GM21529 (cell line): ENCODE results near the gene HUNK.
"Not testable (repeated sequence)": the region's sequence is repeated elsewhere in the genome, so short reads cannot be mapped to it uniquely, and the experiment has no call there.

ENCODE experiments used
- ATAC-seq: cut with Tn5 transposase; IDR thresholded peaks from one replicate; pipeline ENCODE4 v1.9.1; 2021; ENCODE audit not compliant: unreplicated experiment

The HUNK gene

DNA sequence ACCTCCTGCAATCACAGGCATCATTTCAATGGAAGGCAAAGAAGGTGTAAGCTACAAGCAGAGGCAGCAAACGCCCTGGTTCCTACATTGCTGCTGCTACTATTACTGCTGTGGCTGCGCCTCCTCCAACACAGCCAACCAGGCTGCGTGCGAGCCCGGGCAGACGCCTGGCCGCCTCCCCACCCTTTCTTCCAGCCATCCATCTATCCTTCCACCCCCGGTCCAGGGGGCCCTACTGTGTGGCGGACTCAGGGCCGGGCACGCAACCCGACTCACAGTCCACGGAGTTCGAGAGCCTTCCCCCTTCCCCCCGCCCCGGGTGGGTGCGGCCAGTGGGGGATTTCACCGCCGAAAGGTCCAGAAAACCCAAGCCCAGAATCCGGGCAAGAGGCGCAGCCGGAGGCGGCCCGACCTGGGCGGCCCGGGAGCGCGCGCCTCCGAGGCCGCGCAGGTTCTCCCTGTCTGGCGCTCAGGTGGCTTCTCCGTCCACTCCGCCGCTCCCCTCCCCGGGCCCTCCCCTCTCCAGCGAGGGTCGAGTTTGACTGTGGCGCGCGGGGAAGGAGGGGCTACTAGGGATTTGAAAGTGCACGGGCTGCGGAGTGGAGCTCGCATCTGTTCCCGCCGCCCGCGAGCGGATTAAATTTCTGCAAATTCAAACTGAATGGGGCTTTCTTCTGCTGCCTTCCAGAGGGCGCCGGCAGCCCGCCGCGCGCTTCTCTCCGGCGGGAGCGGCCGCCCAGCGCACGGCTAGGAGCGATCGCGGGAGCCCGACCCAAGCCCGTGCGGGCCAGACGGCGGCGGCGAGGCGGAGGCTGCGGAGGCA is at the start of gene HUNK:
Gene HUNK, plus strand, starts transcription at position 569 of the 823 bp plus-strand sequence. CDS start 655 bp downstream, outside the sequence.
- no peak for ATAC-seq

DNA sequence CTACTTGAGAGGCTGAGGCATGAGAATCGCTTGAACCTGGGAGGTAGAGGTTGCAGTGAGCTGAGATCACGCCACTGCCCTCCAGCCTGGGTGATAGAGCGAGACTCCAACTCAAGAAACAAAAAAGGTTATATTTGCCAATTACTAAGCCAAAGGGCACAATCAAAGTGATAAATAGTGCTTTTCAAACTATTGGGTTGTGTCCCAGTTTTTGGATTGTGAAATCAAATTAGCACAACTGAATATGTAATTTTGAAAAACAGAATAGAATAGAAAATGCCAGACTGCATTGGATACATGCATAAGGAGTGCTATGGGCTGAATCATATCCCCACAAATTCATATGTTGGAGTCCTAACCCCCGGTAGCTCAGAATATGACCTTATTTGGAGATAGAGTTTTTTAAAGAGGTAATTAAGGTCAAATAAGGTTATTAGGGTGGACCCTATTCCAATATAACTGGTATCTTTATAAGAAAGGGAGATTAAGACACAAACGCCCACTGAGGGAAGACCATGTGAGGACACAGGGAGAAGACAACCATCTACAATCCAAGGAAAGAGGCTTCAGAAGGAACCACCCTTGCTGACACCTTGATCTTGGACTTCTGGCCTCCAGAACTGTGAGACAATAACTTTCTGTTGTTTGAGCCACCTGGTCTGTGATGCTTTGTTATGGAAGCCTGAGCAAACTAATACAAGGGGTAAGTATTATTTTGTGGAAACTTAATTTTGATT is 42.9 kb upstream of the HUNK start:
- no peak for ATAC-seq

DNA sequence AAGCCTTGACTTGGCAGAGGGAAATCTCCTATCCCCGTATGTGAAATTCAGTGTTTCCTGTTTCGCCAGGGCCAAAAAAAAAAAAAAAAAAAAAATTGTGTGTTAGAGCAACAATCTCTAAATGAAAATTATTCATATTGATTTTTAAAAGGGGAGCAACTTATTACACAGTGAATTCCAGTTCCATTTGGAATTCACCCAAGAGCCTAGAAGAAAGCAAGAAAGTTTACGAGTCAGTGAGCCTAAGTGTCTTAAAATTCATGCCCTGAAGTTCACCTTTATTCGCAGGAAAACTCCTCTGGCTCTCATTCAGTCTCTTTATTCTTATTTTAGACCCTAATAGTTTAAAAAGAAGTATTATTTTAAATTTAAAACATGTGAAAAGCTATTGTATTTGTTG is 42.1 kb upstream of the HUNK start:
- ATAC-seq = no peak

DNA sequence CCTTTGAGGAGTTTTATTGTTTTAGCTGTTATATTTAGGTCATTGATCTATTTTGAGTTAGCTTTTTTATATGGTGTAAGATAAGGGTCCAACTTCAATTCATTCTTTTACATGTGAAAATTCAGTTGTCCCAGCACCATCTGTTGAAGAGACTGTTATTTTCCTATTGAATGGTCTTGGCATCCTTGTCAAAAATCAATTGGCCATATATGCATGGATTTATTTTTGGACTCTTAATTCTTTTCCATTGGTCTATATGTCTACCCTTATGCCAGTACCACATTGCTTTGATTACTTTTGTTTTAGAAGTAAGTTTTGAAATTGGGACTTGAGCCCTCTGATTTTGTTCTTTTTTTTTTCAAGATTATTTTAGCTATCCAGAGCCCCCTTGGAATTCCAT is 35.8 kb upstream of the HUNK start:
- no peak for ATAC-seq

DNA sequence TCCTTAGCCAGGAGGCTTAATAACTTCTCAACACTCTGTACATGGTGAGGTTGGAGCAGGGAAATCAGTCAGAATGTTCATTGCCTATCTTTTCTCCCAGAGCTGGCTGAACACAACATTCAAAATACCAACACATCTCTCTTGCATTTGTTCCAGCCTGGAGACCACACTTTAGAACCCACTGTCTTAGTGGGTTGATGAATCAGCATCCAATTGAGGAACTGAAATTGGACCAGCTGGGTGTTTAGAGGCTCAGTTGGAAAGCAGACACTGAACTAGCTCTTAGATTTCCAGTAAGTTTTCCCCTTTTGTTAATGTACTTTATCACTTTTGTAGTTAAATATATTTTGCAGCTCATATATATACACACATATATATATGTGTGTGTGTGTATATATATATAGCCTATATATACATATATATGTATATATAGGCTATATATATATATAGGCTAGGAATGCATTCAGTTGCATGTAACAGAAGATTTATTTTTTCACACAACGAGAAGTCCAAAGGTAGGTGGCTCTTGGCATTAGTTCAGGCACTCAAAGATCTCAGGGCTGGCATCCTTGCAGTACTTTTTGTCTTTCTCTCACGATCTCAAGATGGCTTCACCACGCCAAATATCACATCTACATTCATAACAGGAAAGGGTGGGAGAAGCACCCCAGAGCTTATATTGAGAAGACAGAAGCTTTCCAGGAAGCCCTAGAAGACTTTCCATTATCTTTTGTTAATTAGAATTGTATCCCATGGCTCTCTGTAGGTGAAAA is 35.0 kb upstream of the HUNK start:
- no peak for ATAC-seq

DNA sequence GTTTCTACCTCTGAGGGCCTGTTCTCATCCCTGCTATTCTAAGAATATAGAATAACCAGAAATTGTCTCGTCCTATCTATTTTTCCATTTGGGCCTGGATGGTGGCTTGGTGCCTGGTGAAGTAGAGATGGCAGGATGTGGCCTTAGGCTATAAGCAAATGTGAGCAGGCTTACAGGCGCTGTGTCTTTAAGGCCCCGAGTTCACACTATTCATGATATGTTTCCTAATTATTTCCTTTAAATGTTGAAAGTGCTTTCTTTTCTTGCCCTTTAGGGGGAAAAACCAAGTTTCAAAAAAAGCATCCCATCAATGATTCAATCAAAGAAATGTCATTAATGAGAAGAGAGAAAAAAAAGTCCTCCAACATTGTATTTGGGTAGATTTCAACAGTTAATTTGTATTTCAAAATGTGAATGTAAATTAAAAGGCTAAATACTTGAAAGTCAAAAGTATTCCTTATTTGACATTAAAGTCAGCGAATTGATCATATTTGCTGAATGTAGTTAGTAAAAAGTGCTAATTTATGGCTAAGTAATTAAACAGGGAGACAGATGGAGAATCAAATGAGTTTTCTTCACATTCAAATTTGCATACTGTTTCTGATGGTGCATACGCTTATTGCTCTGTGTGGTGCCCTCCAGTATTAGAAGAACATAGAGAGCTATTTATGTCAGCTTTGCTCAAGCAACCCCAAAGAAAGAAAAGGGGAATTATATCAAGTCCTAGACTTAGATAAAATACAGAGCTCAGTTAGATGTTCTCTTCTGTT is 34.0 kb upstream of the HUNK start:
- no peak for ATAC-seq

DNA sequence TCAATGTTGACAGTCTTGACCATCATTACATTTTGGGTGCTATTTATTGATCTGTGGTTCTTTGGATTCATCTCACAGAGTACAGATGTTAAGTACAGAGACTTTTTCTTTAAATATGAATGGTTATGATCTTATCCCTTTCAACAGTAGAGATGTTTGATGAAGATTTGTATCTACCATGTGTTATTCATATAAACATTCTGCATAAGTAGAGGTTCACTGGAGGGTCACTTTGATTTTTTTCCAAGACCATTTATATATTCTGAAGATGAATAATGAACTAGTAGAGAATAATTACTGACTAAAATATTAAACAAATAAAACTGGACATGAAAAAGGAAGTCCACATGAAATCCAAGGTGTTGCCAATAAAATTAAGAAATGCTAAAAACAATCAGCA is 28.6 kb upstream of the HUNK start:
- ATAC-seq = no peak

DNA sequence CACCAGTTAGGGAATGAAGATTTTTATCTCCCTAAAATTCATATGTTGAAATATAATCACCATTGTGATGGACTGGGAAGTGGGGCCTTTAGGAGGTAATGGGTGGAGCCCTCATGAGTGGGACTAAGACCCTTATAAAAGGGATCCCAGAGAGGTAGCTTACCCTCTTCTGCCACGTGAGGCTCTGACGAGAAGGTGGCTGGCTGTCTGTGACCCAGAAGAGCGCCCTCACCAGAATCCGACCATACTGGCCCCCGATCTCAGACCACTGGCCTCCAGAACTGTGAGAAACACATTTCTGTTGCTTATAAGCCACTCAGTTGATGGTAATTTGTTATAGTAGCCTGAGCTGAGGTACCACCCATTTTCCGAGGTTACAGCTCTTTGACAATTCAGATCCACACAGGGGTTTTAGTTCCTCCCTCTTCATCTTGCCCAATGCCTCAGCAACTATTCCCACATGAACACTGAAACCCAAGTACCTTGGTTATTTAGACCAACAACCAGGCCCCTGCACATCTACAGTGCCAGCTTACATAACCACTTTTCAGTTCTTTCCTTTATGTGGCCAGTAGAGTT is 27.6 kb upstream of the HUNK start:
- ATAC-seq = no peak

DNA sequence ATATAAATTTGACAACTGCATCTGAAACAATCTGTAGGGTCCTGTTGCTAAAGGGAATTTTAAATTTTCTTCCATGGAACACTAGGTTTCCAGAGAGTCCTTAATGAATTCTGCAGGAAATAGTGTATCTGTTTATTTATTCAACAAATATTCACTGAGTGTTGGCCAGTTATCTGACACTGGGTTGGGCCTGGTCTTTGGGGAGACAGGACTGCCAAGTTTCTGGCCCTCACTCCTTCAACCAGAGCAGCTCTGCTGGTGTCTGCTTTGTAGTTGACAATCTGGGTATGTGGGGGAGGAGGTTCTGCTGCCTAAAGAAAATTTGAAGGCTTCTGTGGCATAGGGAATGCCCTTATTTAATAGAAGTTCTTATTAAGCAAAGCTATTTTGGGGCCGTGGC is 26.1 kb upstream of the HUNK start:
- no peak for ATAC-seq

DNA sequence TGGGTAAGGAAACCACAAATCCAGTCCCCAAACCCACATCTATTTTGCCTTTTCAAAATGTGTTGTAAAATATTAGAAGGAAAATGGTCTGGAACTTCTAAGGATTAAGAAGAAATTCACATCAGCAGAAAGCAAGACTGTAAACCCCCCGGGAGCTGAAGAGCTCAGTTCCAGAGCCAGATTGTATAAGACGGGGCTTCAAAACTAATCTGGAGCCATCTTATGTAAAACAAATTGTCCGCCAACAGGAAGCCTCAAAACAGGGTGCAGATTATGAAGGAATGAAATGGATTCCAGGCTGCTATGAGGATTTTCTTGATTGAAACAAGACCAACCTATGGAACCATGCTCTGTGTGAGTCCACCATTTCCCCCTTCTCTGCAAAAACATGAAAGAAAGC is 25.1 kb upstream of the HUNK start:
- ATAC-seq = no peak

DNA sequence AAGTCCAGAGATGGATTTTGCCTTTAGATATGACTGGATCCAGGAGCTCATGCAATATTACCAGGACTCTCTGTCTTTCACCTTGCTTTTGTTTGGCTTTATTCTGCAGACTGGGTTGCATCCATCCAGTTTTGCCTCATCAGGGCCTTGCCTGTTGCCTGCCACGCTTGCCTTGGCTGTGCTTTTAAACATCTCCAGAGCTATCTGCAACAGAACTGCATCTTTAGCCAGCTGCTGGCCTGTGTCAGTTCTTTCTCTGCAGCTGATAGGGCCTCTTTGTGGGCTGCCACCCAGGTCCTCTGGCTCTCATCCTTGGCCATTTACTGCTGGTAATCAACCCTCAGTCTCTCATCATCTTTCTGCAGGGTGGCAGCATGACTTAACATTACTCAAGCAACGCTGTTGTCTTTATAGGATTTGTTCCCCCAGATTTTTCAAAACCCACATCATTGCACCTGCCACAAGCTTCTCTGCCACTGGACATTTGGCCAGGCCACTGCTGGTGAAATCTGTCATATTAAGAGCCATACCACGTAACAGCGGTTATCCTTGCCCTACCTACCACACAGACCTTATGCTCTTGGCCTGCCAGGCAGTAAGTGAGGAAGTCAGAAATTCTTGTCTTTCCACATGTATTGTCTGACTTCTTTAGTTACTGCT is 24.4 kb upstream of the HUNK start:
- ATAC-seq = no peak

DNA sequence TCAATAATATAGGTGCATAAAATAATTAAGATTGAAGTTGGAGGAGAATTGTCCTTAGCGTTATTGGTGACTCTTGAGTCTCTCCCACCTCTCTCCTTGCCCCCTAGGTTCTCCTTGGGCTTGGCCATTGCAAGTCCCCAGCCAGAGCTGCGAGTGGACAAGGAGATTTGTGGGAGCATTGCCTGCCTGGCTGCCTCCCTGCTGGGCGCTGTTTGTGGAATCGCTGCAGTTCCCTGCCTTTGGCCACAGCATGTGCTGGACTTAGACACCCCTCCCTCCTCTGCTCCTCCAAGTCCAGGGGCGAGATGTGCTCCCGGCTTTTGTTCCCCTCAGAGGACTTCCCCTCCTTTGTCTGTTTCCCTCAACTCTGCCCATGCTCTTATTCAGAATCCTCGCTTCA is 21.9 kb upstream of the HUNK start:
- no peak for ATAC-seq

DNA sequence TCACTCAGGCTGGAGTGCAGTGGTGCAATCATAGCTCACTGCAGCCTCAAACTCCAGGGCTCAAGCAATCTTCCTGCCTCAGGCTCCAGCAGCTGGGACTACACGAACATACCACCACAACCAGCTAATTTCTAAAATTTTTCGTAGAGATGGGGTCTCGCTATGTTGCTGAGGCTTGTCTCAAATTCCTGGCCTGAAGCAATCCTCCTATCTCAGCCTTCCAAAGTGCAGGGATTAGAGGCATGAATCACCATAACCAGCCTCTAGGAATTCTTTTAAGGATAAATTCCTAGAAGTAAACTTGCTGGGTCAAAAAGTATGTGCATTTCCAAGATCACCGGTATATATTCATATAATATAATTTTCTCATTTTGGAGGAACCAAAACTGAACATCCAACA is 17.6 kb upstream of the HUNK start:
- ATAC-seq = no peak

DNA sequence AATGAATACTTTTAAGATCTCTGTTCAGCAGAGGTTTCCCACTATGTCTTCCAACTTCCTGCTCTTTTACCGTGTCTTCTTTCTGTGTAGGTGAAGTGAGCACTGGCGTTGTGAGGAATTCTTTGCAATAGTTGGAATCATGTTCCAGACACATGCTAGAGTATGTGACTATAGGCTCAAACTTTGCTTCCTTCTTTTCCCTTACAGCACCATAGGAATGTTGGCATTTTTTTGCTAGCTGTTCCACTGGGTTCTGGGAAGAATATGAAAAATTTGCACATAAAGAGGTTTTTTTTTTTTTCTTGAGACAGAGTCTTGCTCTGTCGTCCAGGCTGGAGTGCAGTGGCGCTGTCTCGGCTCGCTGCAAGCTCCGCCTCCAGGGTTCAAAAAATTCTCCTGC is 15.7 kb upstream of the HUNK start:
- ATAC-seq = no peak

DNA sequence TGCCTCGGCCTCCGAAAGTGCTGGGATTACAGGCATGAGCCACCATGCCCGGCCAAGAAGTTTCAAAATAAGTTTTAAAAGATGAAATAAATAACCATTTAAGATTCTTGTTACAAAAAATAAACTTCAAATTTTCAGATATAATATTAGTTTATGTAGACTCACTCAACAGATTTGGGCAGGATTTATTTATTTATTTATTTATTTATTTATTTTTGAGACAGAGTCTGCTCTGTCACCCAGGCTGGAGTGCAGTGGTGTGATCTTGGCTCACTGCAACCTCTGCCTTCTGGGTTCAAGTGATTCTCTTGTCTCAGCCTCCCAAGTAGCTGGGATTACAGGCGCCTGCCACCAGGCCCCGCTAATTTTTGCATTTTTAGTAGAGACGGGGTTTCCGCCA is 15.2 kb upstream of the HUNK start:
- ATAC-seq = not testable (repeated sequence)

DNA sequence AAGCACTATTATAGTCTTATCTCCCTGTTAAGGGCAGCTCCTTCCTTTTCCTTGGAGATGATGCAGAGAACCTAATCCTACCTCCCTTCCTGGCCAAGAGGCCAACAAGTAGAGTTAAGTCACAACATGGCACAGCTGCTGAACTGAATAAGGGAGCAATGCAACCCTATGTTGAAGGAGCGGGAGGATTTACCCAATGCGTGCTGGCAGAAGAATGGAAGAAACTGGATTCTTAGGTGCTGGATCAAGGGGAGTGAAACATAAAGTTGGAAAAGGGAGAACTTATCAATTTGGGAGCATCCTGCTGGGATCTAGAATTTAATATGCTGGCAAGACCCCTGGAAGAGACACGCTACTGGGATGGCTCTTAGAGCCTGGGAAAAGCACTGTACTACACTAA is 12.0 kb upstream of the HUNK start:
- ATAC-seq = no peak

DNA sequence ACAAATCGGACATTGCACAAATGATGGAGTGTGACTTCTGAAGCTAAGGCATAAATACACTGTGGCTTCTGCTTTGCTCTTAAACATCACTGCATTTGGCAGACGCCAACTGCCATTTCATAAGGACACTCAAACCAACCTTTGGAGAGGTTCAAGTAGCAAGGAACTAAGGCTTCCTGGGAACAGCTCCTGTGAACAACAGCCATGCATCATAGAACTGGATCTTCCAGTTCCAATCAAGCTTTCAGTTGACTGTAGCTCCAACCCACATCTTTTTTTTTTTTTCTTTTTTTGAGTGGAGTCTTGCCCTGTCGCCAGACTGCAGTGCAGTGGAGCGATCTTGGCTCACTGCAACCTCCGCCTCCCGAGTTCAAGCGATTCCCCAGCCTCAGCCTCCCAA is 10.7 kb upstream of the HUNK start:
- no peak for ATAC-seq

DNA sequence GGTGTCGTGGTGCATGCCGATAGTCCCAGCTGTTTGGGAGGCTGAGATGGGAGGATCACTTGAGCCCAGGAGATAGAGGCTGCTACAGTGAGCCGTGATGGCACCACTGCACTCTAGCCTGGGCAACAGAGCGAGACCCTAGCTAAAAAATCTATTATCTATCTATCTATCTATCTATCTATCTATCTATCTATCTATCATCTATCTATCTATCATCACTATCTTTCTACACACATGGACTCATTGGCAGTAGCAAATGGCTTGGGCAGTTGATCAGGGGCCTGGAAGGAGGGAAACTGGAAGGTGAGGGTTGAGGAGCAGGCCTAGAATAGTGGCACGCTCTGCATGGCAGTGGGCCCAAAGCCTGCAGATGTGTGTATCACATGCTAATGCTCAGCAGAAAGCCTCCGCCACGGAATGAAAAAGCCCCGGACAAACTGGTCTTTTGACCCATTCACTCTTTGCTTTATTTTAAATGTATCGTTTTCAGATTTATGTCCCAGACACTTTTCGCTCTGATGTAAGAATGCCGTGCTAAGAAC is 7.3 kb upstream of the HUNK start:
- ATAC-seq = no peak

DNA sequence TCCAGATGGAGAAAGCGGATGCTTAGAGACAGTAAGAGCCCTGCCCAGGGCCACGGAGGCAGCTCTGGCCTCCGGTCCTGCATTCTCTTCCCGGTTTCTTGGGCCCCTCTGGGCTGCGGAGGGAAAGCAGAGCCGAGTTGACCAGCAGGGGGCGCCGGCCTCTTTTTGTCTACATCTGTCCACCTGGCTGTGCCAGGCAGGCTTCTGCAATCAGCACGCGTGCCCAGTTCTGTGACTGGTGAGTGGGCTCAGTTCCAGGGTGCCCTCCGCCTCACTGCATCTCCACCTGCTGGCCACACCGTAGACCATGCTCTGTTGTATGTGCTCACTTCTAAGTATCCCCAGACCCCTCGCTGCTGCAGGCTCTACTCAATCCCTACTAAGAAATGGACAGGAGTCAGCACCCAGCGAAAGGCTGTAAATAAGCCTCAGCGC is 6.7 kb upstream of the HUNK start:
- ATAC-seq = no peak

DNA sequence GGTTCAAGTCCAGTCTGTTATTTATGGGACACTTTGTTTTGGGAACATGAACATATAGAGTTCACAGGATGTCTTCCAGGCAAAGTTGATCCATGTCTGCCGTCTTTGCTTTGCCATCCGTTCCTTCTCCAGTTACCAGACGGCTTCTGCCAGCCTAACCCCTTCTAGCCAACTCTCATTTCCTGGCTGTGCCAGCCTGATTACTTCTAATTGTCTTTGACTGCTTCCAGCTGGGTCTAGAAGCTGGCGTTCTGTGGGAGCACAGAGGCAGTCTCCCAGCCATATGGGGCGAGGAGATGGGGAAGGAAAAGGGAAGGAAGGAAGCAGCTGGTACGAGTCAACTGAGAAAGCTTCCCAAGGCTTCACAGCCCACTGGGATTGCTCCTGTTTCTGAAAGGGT is 3.1 kb upstream of the HUNK start:
- ATAC-seq = no peak
